HEK293T (cell line): ENCODE measurements around the gene PLK1.

ENCODE experiments used
- CTCF ChIA-PET: fragments of 350-600 bp; formaldehyde crosslinking; extraction: SDS; loops from one replicate; lab custom pipeline; 2021; ENCODE audit warnings: antibody characterized with exemption, inconsistent platforms; lab: Yijun Ruan, JAX
- POLR2A ChIA-PET: fragments of 350-600 bp; formaldehyde crosslinking; extraction: SDS; loops from one replicate; lab custom pipeline; 2020; ENCODE audit warnings: antibody characterized with exemption, inconsistent platforms; lab: Yijun Ruan, JAX
- DNase-seq: peaks from one replicate; pipeline ENCODE4 v3.0.0; 2012; ENCODE audit warnings: mixed read lengths; ENCODE audit errors: extremely low spot score
- ARNT ChIP-seq: fragments of 450-650 bp; IDR thresholded peaks from 2 replicates; pipeline ENCODE4 v1.6.1; 2017; ENCODE audit warnings: mild to moderate bottlenecking
- BHLHE40 ChIP-seq: fragments of 450-650 bp; IDR thresholded peaks from 2 replicates; pipeline ENCODE4 v1.6.1; 2016; ENCODE audit warnings: mild to moderate bottlenecking, moderate library complexity, borderline replicate concordance
- CTBP1 ChIP-seq: fragments of 450-650 bp; IDR thresholded peaks from 2 replicates; pipeline ENCODE4 v1.6.1; 2016; ENCODE audit warnings: borderline replicate concordance
- ELF4 ChIP-seq: fragments of 450-650 bp; IDR thresholded peaks from 2 replicates; pipeline ENCODE4 v1.6.1; 2017; ENCODE audit warnings: antibody characterized with exemption
- FOXA1 ChIP-seq: fragments of 450-650 bp; IDR thresholded peaks from 2 replicates; pipeline ENCODE4 v1.6.1; 2016; ENCODE audit warnings: mild to moderate bottlenecking
- FOXK2 ChIP-seq: fragments of 450-650 bp; IDR thresholded peaks from 2 replicates; pipeline ENCODE4 v1.6.1; 2016; ENCODE audit warnings: mild to moderate bottlenecking
- FOXM1 ChIP-seq: fragments of 450-650 bp; IDR thresholded peaks from 2 replicates; pipeline ENCODE4 v1.6.1; 2017; ENCODE audit warnings: mild to moderate bottlenecking, borderline replicate concordance
- HDGF ChIP-seq: fragments of 450-650 bp; IDR thresholded peaks from 2 replicates; pipeline ENCODE4 v1.6.1; 2017; ENCODE audit warnings: antibody characterized with exemption, borderline replicate concordance
- L3MBTL2 ChIP-seq: fragments of 450-650 bp; conservative IDR thresholded peaks from 2 replicates; pipeline ENCODE4 v1.6.1; 2016; ENCODE audit warnings: mild to moderate bottlenecking
- LEF1 ChIP-seq: fragments of 450-650 bp; IDR thresholded peaks from 2 replicates; pipeline ENCODE4 v1.6.1; 2017; ENCODE audit warnings: mild to moderate bottlenecking, borderline replicate concordance
- NFRKB ChIP-seq: fragments of 450-650 bp; IDR thresholded peaks from 2 replicates; pipeline ENCODE4 v1.6.1; 2016; ENCODE audit warnings: mild to moderate bottlenecking, moderate library complexity
- SP1 ChIP-seq: fragments of 450-650 bp; IDR thresholded peaks from 2 replicates; pipeline ENCODE4 v1.6.1; 2017
- SUZ12 ChIP-seq: fragments of 450-650 bp; IDR thresholded peaks from 2 replicates; pipeline ENCODE4 v1.6.1; 2016; ENCODE audit warnings: mild to moderate bottlenecking
- TARDBP ChIP-seq: fragments of 450-650 bp; IDR thresholded peaks from 2 replicates; pipeline ENCODE4 v1.6.1; 2016
- ZNF384 ChIP-seq: fragments of 450-650 bp; IDR thresholded peaks from 2 replicates; pipeline ENCODE4 v1.6.1; 2016
- TF ChIP-seq, protein P1 (sequence below): fragments of 450-650 bp; IDR thresholded peaks from 2 replicates; pipeline ENCODE4 v1.6.1; 2016

The PLK1 gene

DNA sequence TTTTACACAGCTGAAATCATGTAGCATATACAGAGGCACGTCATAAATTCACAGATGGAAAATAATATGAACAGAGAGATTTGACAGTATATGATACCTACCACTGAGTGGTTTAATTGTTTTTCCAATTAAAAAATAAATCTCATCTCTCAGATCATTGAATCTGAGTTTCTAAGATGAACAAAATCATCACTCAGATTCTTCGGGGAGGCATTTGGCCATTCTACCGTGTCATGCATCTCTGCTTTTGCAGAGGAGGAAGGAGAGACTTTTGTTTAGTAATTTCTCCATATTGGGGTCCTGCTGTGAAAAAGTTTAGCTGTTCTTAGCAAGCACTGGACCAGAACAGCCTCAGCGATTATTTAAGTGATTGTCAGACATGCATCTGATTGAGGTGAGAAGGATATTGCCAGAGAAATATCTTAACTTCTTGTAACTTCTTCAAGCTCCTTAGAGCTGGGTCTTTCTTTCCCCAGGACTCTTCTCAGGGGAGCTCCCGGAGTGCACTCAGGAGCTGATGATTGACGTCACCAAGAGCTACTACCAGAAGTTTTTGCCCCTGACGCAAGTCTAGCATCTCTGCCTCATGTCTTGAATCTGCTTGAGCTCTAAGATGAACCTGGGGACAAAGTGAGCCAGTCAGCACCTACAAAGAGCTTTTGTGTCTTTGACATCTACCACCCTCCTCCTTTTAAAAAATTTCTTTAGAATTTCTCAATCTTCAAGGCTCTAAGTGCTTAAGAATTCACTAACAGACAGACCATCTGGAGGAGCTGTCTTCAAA is 11.9 kb upstream of the PLK1 start:
- DNase-seq, result no peak
- CTCF ChIA-PET, result no interaction called here
- POLR2A ChIA-PET, result interaction anchor here (1.0 to 2.6 kb wide), 2 partner anchors 10 to 12 kb away, joined by 3 to 7 read pairs; partner anchors contain the start of gene PLK1
- TF ChIP-seq BHLHE40, result no peak
- no peak for TF ChIP-seq ZNF384
- no peak for TF ChIP-seq HDGF
- no peak for TF ChIP-seq CTBP1
- no peak for TF ChIP-seq FOXA1
- no peak for TF ChIP-seq LEF1
- no peak for TF ChIP-seq FOXK2
- TF ChIP-seq, protein P1, sequence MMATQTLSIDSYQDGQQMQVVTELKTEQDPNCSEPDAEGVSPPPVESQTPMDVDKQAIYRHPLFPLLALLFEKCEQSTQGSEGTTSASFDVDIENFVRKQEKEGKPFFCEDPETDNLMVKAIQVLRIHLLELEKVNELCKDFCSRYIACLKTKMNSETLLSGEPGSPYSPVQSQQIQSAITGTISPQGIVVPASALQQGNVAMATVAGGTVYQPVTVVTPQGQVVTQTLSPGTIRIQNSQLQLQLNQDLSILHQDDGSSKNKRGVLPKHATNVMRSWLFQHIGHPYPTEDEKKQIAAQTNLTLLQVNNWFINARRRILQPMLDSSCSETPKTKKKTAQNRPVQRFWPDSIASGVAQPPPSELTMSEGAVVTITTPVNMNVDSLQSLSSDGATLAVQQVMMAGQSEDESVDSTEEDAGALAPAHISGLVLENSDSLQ, result no peak
- TF ChIP-seq SP1, result no peak
- TF ChIP-seq TARDBP, result no peak
- no peak for TF ChIP-seq L3MBTL2
- TF ChIP-seq ARNT, result no peak

- TF ChIP-seq TARDBP, result no peak
- TF ChIP-seq SP1, result no peak
- TF ChIP-seq HDGF, result no peak
- TF ChIP-seq ZNF384, result no peak
- no peak for TF ChIP-seq BHLHE40
- TF ChIP-seq NFRKB, result no peak
- no peak for TF ChIP-seq FOXA1
- no peak for TF ChIP-seq FOXK2
- no peak for TF ChIP-seq ARNT
- no peak for TF ChIP-seq LEF1
- no peak for TF ChIP-seq SUZ12
- TF ChIP-seq ELF4, result no peak
- no peak for TF ChIP-seq FOXM1
- TF ChIP-seq L3MBTL2, result no peak
- TF ChIP-seq CTBP1, result no peak
- ChIA-PET CTCF (no interaction called here), POLR2A (interaction anchor here (1.0 to 2.6 kb wide), 2 partner anchors 10 to 12 kb away, joined by 3 to 7 read pairs; partner anchors contain the start of gene PLK1)
- DNase-seq, result no peak
Observed at GRCh38 chr16:23667355-23667659, 11.4 kb upstream of the PLK1 start.

DNA sequence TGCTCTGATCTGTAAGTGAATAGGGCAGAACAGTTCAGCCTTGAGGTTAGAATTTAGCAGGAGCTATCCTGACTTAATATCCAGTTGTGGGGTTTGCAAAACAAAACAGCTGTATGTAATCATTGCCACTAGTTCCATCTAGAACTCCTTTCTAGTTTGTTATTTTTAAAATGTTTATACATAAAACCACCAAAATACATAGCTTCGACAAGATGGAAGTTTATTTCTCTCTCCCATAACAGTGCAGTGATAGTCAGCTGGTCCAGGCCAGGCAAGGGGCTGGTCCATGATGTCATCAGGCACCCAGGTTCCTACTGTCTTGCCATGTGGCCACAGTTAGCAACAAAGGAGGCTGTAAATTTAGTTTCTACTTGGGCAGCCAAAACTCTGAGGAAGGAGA is 10.5 kb upstream of the PLK1 start:
- POLR2A ChIA-PET, result interaction anchor here (2.6 kb wide), 1 partner anchor 11 kb away, joined by 7 read pairs; the partner anchor contains the start of gene PLK1
- no peak for DNase-seq
- CTCF ChIA-PET, result no interaction called here
- no peak for TF ChIP-seq LEF1
- no peak for TF ChIP-seq ELF4
- TF ChIP-seq, protein P1, result no peak
- no peak for TF ChIP-seq SUZ12
- TF ChIP-seq FOXA1, result no peak
- TF ChIP-seq CTBP1, result no peak
- TF ChIP-seq HDGF, result no peak
- TF ChIP-seq FOXM1, result no peak
- TF ChIP-seq ARNT, result no peak
- no peak for TF ChIP-seq ZNF384

GRCh38 chr16:23668873-23669272 is 9.8 kb upstream of the PLK1 start:
- TF ChIP-seq SP1 (no peak), ELF4 (no peak), LEF1 (no peak), HDGF (no peak), SUZ12 (no peak)
- CTCF ChIA-PET, result no interaction called here
- DNase-seq, result no peak
- POLR2A ChIA-PET, result interaction anchor here (2.6 kb wide), 1 partner anchor 10 kb away, joined by 7 read pairs; the partner anchor contains the start of gene PLK1

- ChIA-PET POLR2A (no interaction called here), CTCF (no interaction called here)
Observed at GRCh38 chr16:23670137-23670776, 8.4 kb upstream of the PLK1 start.

More at GRCh38 chr16:23670137-23670776, 8.4 kb upstream of the PLK1 start:
- DNase-seq, result no peak
- TF ChIP-seq L3MBTL2 (no peak), SP1 (no peak), ARNT (no peak), ZNF384 (no peak), LEF1 (no peak), BHLHE40 (no peak), FOXA1 (no peak), FOXK2 (no peak), ELF4 (no peak), TARDBP (no peak), NFRKB (no peak), CTBP1 (no peak), SUZ12 (no peak)
- TF ChIP-seq, protein P1, result no peak
